HCT116 (cell line): ENCODE data around the gene PEX10. TPM values are rescaled to one million over a fixed set of nuclear protein-coding genes. Genes with fewer than 3 reads are reported as not detected.

Experiments
- ATAC-seq: fragments of 200-7000 bp; cut with Tn5 transposase; 2 replicates; pipeline ENCODE4 v1.9.1; 2020; ENCODE audit warnings: mild to moderate bottlenecking, moderate library complexity
- BruUV-seq: library from RNA; stranded (reverse); fragments of 400-500 nt; replicated peaks from 2 replicates; lab custom pipeline; 2021; lab: Mats Ljungman, UMichigan
- CTCF ChIA-PET: fragments of 300-600 bp; sonication (Branson Sonifier 250); formaldehyde crosslinking; loops from one replicate; lab custom pipeline; 2021; ENCODE audit warnings: antibody characterized with exemption; lab: Charles Lee
- POLR2A ChIA-PET: fragments of 300-600, 350-600 bp; sonication (Branson Sonifier 250); formaldehyde crosslinking; loops from one replicate; lab custom pipeline; 2021; ENCODE audit warnings: antibody characterized with exemption; lab: Charles Lee
- RAD21 ChIA-PET, 2 experiments: fragments of 300-600 bp; sonication (Branson Sonifier 250); formaldehyde crosslinking; loops; one replicate each; lab custom pipeline; 2023; ENCODE audit warnings: low total read pairs in 2 of 2; ENCODE audit not compliant: uncharacterized antibody in 2 of 2, unreplicated experiment in 2 of 2, low non-redundant PET in 1 of 2; lab: Charles Lee
- DNase-seq: peaks from one replicate; pipeline ENCODE4 v3.0.0-alpha.2; 2010; ENCODE audit warnings: low read depth, low spot score
- H2AFZ ChIP-seq: fragments of 200-600 bp; shearing (Covaris generic), sonication (generic); 2 replicates; pipeline ENCODE4 v1.6.1; 2017; ENCODE audit warnings: low read depth, mixed run types, mixed read lengths, antibody characterized with exemption, low read length; ENCODE audit not compliant: poor library complexity, severe bottlenecking
- H3K27ac ChIP-seq: 2 replicates; pipeline ENCODE4 v1.5.1; 2012; ENCODE audit warnings: low read depth, low read length
- H3K27me3 ChIP-seq: fragments of 200-600 bp; sonication (generic); 2 replicates; pipeline ENCODE4 v1.6.1; 2016; ENCODE audit warnings: mixed run types, low read length, mixed read lengths; ENCODE audit not compliant: insufficient read depth
- H3K36me3 ChIP-seq, 2 experiments: fragments of 200-500 bp in 1 of 2; fragments of 200-600 bp in 1 of 2; sonication (Bioruptor generic) in 1 of 2; sonication (generic) in 1 of 2; 2 replicates each; pipeline versions ENCODE4 v1.5.1 to v1.6.1; 2014 to 2016; ENCODE audit warnings: low read length in 2 of 2, inconsistent platforms in 1 of 2, mixed read lengths in 1 of 2, mixed run types in 1 of 2; ENCODE audit not compliant: insufficient read depth in 2 of 2, control insufficient read depth in 1 of 2
- H3K4me1 ChIP-seq, 2 experiments: fragments of 200-600 bp in 1 of 2; sonication (generic) in 1 of 2; 2 replicates each; pipeline versions ENCODE4 v1.5.1 to v1.6.1; 2012 to 2017; ENCODE audit warnings: low read length in 2 of 2, inconsistent platforms in 1 of 2, mild to moderate bottlenecking in 1 of 2, mixed read lengths in 1 of 2, mixed run types in 1 of 2, moderate library complexity in 1 of 2; ENCODE audit not compliant: insufficient read depth in 2 of 2, control insufficient read depth in 1 of 2
- H3K4me2 ChIP-seq: fragments of 200-600 bp; sonication (generic); 2 replicates; pipeline ENCODE4 v1.6.1; 2017; ENCODE audit warnings: mixed run types, low read length, mixed read lengths
- H3K4me3 ChIP-seq, 2 experiments: fragments of 200-600 bp in 1 of 2; sonication (generic) in 1 of 2; replicated peaks in 1 of 2; 2 replicates each; pipeline ENCODE4 v1.5.1; 2011 to 2016; ENCODE audit warnings: low read length in 2 of 2, control low read depth in 1 of 2, low read depth in 1 of 2, mild to moderate bottlenecking in 1 of 2, mixed read lengths in 1 of 2, mixed run types in 1 of 2
- H3K79me2 ChIP-seq: fragments of 200-600 bp; sonication (generic); 2 replicates; pipeline ENCODE4 v1.6.1; 2017; ENCODE audit warnings: mild to moderate bottlenecking, mixed run types, low read length, moderate library complexity, mixed read lengths; ENCODE audit not compliant: insufficient read depth
- H3K9ac ChIP-seq: fragments of 200-600 bp; sonication (generic); 2 replicates; pipeline ENCODE4 v1.6.1; 2016; ENCODE audit warnings: low read length, mixed read lengths
- H3K9me2 ChIP-seq: fragments of 200-600 bp; sonication (generic), shearing (Covaris generic); 2 replicates; pipeline ENCODE4 v1.6.1; 2017; ENCODE audit warnings: mixed run types, mild to moderate bottlenecking, moderate library complexity; ENCODE audit not compliant: insufficient read depth
- H3K9me3 ChIP-seq, 2 experiments: fragments of 200-500 bp in 1 of 2; fragments of 200-600 bp in 1 of 2; sonication (Bioruptor generic) in 1 of 2; sonication (generic) in 1 of 2; 2 replicates each; pipeline ENCODE4 v1.6.1; 2014 to 2017; ENCODE audit warnings: low read length in 2 of 2, mixed read lengths in 2 of 2, inconsistent platforms in 1 of 2, low read depth in 1 of 2, mild to moderate bottlenecking in 1 of 2, mixed run types in 1 of 2, moderate library complexity in 1 of 2; ENCODE audit not compliant: control insufficient read depth in 1 of 2, insufficient read depth in 1 of 2
- H4K20me1 ChIP-seq: fragments of 200-600 bp; sonication (generic), shearing (Covaris generic); 2 replicates; pipeline ENCODE4 v1.6.1; 2017; ENCODE audit warnings: mixed run types, mild to moderate bottlenecking, moderate library complexity; ENCODE audit not compliant: insufficient read depth
- ATF3 ChIP-seq: IDR thresholded peaks from 2 replicates; pipeline ENCODE4 v1.6.1; 2012
- CBX3 ChIP-seq: IDR thresholded peaks from 2 replicates; pipeline ENCODE4 v1.6.1; 2012; ENCODE audit warnings: low read depth
- EGR1 ChIP-seq: IDR thresholded peaks from 2 replicates; pipeline ENCODE4 v1.6.1; 2012; ENCODE audit warnings: low read depth
- ELF1 ChIP-seq: IDR thresholded peaks from 2 replicates; pipeline ENCODE4 v1.6.1; 2012; ENCODE audit warnings: low read depth, borderline replicate concordance
- EZH2phosphoT487 ChIP-seq: fragments of 200-600 bp; IDR thresholded peaks from 2 replicates; pipeline ENCODE4 v1.6.1; 2018; ENCODE audit warnings: antibody characterized with exemption, borderline replicate concordance
- FOSL1 ChIP-seq: IDR thresholded peaks from 2 replicates; pipeline ENCODE4 v1.6.1; 2012; ENCODE audit warnings: low read depth
- JUND ChIP-seq: IDR thresholded peaks from 2 replicates; pipeline ENCODE4 v1.6.1; 2012
- SP1 ChIP-seq: IDR thresholded peaks from 2 replicates; pipeline ENCODE4 v1.6.1; 2012; ENCODE audit warnings: low read depth
- TCF7L2 ChIP-seq: IDR thresholded peaks from 2 replicates; pipeline ENCODE4 v1.7.0; 2011; ENCODE audit warnings: borderline replicate concordance, inconsistent platforms; ENCODE audit not compliant: insufficient read depth, insufficient read length; ENCODE audit errors: extremely low read depth
- YY1 ChIP-seq: IDR thresholded peaks from 2 replicates; pipeline ENCODE4 v1.6.1; 2011; ENCODE audit warnings: low read length, low read depth, moderate library complexity, mild to moderate bottlenecking; ENCODE audit not compliant: insufficient replicate concordance; ENCODE audit errors: extremely low read depth
- ZNF274 ChIP-seq: fragments of 200-500 bp; sonication (Bioruptor generic); IDR thresholded peaks from 2 replicates; pipeline ENCODE4 v1.6.1; 2014; ENCODE audit warnings: mild to moderate bottlenecking, low read depth, low read length, inconsistent platforms
- intact Hi-C: fragments of 100-400 bp; cut with micrococcal nuclease; formaldehyde crosslinking; loops from 2 replicates; pipeline ENCODE4 v1.10.0; 2022
- total RNA-seq: library from RNA; stranded (reverse); gene quantifications from one replicate; pipeline ENCODE4 v1.2.1, GENCODE V29; 2021; ENCODE audit not compliant: unreplicated experiment
- TF ChIP-seq, protein P1 (sequence below), 3 experiments: fragments of 200-600 bp in 1 of 3; sonication (generic) in 1 of 3; IDR thresholded peaks in 2 of 3; conservative IDR thresholded peaks in 1 of 3; 2 replicates each; pipeline ENCODE4 v1.5.1; 2012 to 2017; ENCODE audit warnings: low read depth in 2 of 3, low read length in 2 of 3, antibody characterized with exemption in 1 of 3, borderline replicate concordance in 1 of 3, control low read depth in 1 of 3, mild to moderate bottlenecking in 1 of 3, mixed read lengths in 1 of 3, mixed run types in 1 of 3, moderate library complexity in 1 of 3; ENCODE audit not compliant: insufficient read depth in 1 of 3
- TF ChIP-seq, protein P2 (sequence below): IDR thresholded peaks from 2 replicates; pipeline ENCODE4 v1.6.1; 2012; ENCODE audit warnings: low read depth

PEX10 gene
- total RNA-seq, 1 experiment from 2014 or later: 27.9 TPM

- no peaks in the 10 kb centered on the region for H3K9me3 ChIP-seq
- H3K4me3 ChIP-seq: no peak overlapping the region
- H3K79me2 ChIP-seq: no peaks in the 10 kb centered on the region
- TF ChIP-seq FOSL1 (no peak), CBX3 (no peak), TCF7L2 (no peak), EGR1 (no peak), JUND (no peak), EZH2phosphoT487 (no peak), ATF3 (no peak), ELF1 (no peak), ZNF274 (no peak), SP1 (no peak), YY1 (no peak)
- TF ChIP-seq, protein P1, sequence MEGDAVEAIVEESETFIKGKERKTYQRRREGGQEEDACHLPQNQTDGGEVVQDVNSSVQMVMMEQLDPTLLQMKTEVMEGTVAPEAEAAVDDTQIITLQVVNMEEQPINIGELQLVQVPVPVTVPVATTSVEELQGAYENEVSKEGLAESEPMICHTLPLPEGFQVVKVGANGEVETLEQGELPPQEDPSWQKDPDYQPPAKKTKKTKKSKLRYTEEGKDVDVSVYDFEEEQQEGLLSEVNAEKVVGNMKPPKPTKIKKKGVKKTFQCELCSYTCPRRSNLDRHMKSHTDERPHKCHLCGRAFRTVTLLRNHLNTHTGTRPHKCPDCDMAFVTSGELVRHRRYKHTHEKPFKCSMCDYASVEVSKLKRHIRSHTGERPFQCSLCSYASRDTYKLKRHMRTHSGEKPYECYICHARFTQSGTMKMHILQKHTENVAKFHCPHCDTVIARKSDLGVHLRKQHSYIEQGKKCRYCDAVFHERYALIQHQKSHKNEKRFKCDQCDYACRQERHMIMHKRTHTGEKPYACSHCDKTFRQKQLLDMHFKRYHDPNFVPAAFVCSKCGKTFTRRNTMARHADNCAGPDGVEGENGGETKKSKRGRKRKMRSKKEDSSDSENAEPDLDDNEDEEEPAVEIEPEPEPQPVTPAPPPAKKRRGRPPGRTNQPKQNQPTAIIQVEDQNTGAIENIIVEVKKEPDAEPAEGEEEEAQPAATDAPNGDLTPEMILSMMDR (IDR thresholded peaks at IDR 0.05 in 2 of 3, conservative IDR thresholded peaks at IDR 0.05 in 1 of 3; ENCODE audit: borderline replicate concordance in 1 of 3, insufficient read depth in 1 of 3, low read depth in 2 of 3, low read length in 2 of 3): no peak
- TF ChIP-seq, protein P2, sequence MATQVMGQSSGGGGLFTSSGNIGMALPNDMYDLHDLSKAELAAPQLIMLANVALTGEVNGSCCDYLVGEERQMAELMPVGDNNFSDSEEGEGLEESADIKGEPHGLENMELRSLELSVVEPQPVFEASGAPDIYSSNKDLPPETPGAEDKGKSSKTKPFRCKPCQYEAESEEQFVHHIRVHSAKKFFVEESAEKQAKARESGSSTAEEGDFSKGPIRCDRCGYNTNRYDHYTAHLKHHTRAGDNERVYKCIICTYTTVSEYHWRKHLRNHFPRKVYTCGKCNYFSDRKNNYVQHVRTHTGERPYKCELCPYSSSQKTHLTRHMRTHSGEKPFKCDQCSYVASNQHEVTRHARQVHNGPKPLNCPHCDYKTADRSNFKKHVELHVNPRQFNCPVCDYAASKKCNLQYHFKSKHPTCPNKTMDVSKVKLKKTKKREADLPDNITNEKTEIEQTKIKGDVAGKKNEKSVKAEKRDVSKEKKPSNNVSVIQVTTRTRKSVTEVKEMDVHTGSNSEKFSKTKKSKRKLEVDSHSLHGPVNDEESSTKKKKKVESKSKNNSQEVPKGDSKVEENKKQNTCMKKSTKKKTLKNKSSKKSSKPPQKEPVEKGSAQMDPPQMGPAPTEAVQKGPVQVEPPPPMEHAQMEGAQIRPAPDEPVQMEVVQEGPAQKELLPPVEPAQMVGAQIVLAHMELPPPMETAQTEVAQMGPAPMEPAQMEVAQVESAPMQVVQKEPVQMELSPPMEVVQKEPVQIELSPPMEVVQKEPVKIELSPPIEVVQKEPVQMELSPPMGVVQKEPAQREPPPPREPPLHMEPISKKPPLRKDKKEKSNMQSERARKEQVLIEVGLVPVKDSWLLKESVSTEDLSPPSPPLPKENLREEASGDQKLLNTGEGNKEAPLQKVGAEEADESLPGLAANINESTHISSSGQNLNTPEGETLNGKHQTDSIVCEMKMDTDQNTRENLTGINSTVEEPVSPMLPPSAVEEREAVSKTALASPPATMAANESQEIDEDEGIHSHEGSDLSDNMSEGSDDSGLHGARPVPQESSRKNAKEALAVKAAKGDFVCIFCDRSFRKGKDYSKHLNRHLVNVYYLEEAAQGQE: no peak
- ChIA-PET CTCF (no interaction called here), POLR2A (no interaction called here), RAD21 (no interaction called here)
- no peaks in the 10 kb centered on the region for H3K9me2 ChIP-seq
- BruUV-seq: no TSS peak
- no peaks in the 10 kb centered on the region for H3K27me3 ChIP-seq
- peaks cover 0 to 17% of the 10 kb centered on the region in 2 experiments; a peak in 2 of 4 replicates for H3K4me1 ChIP-seq
- intact Hi-C loops: no loop called here
- H4K20me1 ChIP-seq: no peaks in the 10 kb centered on the region
- no peak overlapping the region for H3K9ac ChIP-seq
- DNase-seq (no peak), ATAC-seq (no peak)
- no peak overlapping the region for H3K27ac ChIP-seq
- no peaks in the 10 kb centered on the region for H3K36me3 ChIP-seq
- H3K4me2 ChIP-seq: no peak overlapping the region
- no peak overlapping the region for H2AFZ ChIP-seq
Observed at GRCh38 chr1:2449636-2450454, 37.5 kb upstream of the PEX10 start.
